Activated T-helper 2 cell treated with anti-CD3 and anti-CD28 coated beads, Interferon-gamma antibody, Interleukin-2, Interleukin-4, amounts not matched to agents 10 μg/mL and 5 μg/mL and 100 μg/mL, durations not matched to agents 14 hours and 24 hours and 36 hours (primary cell): ENCODE data around the gene MGAT4D. TPM values are rescaled to one million over a fixed set of nuclear protein-coding genes. Genes with fewer than 3 reads are reported as not detected.
"Not testable (repeated sequence)": the region's sequence is repeated elsewhere in the genome, so short reads cannot be mapped to it uniquely, and the experiment has no call there.

Source experiments
- DNase-seq: peaks from one replicate; pipeline ENCODE4 v3.0.0; 2021; ENCODE audit warnings: low spot score
- H3K27ac Mint-ChIP-seq: one replicate; pipeline ENCODE4 v1.8.0; 2021; ENCODE audit warnings: mixed read lengths
- H3K27me3 Mint-ChIP-seq: one replicate; pipeline ENCODE4 v1.8.0; 2021; ENCODE audit warnings: low read depth, mixed read lengths
- H3K36me3 Mint-ChIP-seq: one replicate; pipeline ENCODE4 v1.8.0; 2021; ENCODE audit warnings: low read depth, mixed read lengths
- H3K4me1 Mint-ChIP-seq: one replicate; pipeline ENCODE4 v1.8.0; 2021; ENCODE audit warnings: low read depth, mixed read lengths
- H3K4me3 Mint-ChIP-seq: one replicate; pipeline ENCODE4 v1.8.0; 2021; ENCODE audit warnings: low read depth, mild to moderate bottlenecking, moderate library complexity, mixed read lengths
- H3K9me3 Mint-ChIP-seq: one replicate; pipeline ENCODE4 v1.8.0; 2021; ENCODE audit warnings: mixed read lengths
- intact Hi-C: fragments of 100-400 bp; cut with micrococcal nuclease; formaldehyde crosslinking; loops from one replicate; pipeline ENCODE4 v1.15.1; 2023
- total RNA-seq: library from RNA; stranded (reverse); gene quantifications from 2 replicates; pipeline ENCODE4 v1.2.3, GENCODE V29; 2022

Gene MGAT4D
- total RNA-seq, 1 donor from 2014 or later: not detected

DNA sequence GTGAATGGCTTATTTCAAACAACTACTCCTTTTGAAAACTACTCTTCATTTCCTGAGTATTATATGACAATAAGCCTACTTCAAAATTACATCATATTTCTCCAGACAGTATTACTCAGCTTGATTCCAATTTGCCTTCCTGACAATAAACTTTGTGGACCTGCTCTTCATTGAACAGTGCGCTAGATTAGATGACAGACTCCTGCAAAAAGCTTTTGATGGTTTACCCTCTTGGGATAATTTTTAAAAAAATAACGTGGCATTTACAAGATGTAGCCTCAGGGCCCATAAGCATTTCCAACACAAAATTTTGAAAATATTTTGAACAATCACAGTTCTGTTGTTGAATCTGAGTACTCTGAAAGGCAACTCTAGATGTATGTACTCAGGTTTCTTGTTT, 25.9 kb downstream of the MGAT4D start:
- Mint-ChIP-seq H3K36me3 (no peaks in the 10 kb centered on the region), H3K9me3 (no peaks in the 10 kb centered on the region), H3K27ac (no peak overlapping the region), H3K4me1 (no peaks in the 10 kb centered on the region), H3K27me3 (peaks cover 22% of the 10 kb centered on the region), H3K4me3 (no peak overlapping the region)
- no peak for DNase-seq
- intact Hi-C loops: no loop called here

DNA sequence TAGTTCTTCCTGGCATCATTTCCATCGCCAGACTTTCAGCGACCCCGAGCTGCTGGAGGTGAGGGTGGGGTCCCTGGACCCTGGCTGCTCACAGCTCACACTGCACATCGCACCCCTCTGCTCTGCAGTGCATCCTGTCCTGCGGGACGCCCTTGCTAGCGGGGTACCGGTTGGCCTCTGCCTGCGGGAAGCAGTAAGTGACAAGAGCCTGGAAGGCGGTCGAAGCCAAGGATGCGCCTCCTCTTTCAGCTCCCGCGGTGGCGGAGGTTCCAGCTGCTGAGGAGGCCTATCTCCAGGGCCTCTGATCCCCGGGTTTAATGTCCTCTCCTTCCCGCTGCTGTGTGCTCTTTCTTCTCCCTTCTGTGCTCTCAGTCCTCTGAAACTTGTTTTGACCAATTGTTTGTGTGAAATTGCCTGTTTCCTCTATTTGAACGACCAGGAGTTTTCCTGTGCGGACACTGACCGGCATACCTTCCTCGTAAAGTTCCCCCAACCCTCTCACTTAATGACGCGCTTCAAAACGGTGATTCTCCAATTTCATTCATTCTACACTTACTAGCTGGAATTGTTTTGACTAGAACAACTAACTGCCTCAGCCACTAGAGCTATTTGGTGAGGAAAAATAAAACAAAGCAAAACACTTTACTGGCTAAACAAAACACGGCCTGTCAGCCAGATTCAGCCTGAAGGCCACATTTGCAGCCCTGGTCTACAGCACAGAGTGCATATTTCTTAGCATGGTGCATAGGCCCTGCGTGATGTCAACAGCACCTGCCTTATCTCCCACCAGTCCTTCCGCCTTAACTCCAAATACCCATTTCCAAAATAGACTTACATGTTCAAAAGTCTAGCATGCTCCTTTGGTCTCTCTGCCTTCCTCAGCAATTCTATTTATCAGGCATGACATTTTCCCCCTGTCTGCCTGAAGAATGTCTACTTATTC, 28.0 kb downstream of the MGAT4D start:
- no peak overlapping the region for H3K4me3 Mint-ChIP-seq
- H3K27me3 Mint-ChIP-seq: peaks cover 31% of the 10 kb centered on the region
- H3K4me1 Mint-ChIP-seq: no peaks in the 10 kb centered on the region
- H3K9me3 Mint-ChIP-seq: no peaks in the 10 kb centered on the region
- intact Hi-C loops: no loop called here
- no peak for DNase-seq
- no peaks in the 10 kb centered on the region for H3K36me3 Mint-ChIP-seq
- H3K27ac Mint-ChIP-seq: no peak overlapping the region

DNA sequence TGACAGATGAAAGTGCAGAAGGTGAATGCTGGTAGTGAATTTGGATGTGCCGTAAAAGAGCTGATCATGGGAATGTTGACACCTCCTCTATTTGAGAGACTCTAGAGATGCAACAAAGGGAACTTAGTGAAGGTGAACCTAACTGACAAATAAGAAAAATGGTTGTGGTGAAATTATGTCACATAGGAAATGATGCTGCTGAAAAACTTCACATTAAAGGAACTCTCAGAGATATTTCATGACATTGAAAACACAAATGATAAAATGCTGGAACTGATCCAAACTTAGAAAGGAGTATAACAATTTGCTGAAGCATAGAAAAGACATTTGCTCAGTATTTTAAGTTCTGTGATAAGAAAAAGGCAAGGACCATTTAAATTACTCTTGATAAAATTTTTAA, 31.9 kb downstream of the MGAT4D start:
- DNase-seq: no peak
- peaks cover 28% of the 10 kb centered on the region for H3K27me3 Mint-ChIP-seq
- no peaks in the 10 kb centered on the region for H3K4me1 Mint-ChIP-seq
- no peaks in the 10 kb centered on the region for H3K9me3 Mint-ChIP-seq
- no peaks in the 10 kb centered on the region for H3K36me3 Mint-ChIP-seq
- H3K4me3 Mint-ChIP-seq: no peak overlapping the region
- intact Hi-C loops: no loop called here
- no peak overlapping the region for H3K27ac Mint-ChIP-seq

DNA sequence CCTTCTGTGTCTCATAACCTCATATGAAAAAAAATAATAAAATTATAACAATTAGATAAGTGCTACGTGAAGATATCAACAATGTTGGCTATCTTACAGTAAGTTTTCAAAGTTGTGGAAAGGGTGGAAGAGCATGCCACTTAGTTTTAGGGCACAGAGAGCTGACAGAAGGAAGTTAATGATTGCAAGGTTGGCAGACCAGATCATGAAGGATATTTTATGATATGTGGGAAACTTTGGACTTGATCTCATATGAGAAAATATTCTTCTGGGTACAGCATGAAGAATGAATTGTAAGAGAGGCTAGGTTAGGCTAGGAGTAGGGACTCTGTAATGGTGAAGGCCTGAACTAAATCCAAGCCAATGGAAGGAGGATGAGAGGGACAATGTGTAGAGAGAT, 34.5 kb downstream of the MGAT4D start:
- DNase-seq: no peak
- Mint-ChIP-seq H3K9me3 (no peaks in the 10 kb centered on the region), H3K36me3 (no peaks in the 10 kb centered on the region), H3K27me3 (peaks cover 18% of the 10 kb centered on the region), H3K27ac (no peak overlapping the region), H3K4me1 (no peaks in the 10 kb centered on the region), H3K4me3 (no peak overlapping the region)
- intact Hi-C loops: no loop called here

DNA sequence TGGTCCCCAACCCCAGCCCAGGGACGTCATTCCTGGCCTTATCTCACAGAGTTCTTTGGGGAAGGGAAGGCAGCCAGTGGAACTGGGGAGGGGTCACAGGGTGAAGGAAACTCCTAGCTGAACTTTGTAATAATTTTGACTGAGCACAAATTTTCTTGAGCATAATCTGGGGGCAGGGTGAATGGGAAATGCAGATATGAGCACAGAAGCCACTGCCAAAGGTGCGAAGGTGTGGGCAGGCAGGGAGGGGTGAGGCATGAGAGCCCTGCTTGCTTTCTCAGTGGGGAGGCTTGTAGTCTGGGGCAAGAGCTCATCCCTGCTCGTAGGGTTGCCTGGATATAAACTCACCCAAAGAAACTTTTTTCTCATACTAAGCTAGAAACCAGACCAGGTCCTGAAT, 34.9 kb downstream of the MGAT4D start:
- H3K9me3 Mint-ChIP-seq: no peaks in the 10 kb centered on the region
- no peak overlapping the region for H3K4me3 Mint-ChIP-seq
- H3K27ac Mint-ChIP-seq: no peak overlapping the region
- DNase-seq: no peak
- H3K4me1 Mint-ChIP-seq: no peaks in the 10 kb centered on the region
- H3K36me3 Mint-ChIP-seq: no peaks in the 10 kb centered on the region
- H3K27me3 Mint-ChIP-seq: peaks cover 19% of the 10 kb centered on the region
- intact Hi-C loops: no loop called here

DNA sequence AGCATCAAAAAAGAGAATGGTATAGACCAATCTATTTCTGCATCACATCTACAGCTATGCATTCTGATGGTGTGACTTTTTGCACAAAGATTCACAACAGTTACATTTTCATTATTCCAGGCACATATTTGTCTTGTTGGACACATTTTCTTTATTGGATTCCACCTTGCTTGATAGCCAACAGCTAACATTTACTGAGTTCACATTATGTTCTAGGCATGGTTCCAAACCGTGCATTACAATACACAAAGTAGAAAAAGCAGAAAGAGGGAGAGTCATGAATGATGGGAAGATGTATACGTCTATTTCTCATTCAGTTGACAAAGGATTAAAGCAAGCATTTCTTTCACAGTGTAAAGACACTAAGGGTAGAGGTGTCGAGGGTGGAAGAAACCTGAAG, 47.7 kb downstream of the MGAT4D start:
- Mint-ChIP-seq H3K4me1 (no peaks in the 10 kb centered on the region), H3K4me3 (no peak overlapping the region), H3K9me3 (no peaks in the 10 kb centered on the region), H3K27me3 (peaks cover 33% of the 10 kb centered on the region), H3K36me3 (no peaks in the 10 kb centered on the region), H3K27ac (no peak overlapping the region)
- no peak for DNase-seq
- intact Hi-C loops: no loop called here

- Mint-ChIP-seq H3K27me3 (peaks cover 26% of the 10 kb centered on the region), H3K36me3 (no peaks in the 10 kb centered on the region), H3K9me3 (no peaks in the 10 kb centered on the region), H3K4me3 (no peak overlapping the region), H3K27ac (no peak overlapping the region), H3K4me1 (no peaks in the 10 kb centered on the region)
- intact Hi-C loops: no loop called here
- no peak for DNase-seq
Measured at GRCh38 chr4:140448830-140449229, 49.3 kb downstream of the MGAT4D start.

DNA sequence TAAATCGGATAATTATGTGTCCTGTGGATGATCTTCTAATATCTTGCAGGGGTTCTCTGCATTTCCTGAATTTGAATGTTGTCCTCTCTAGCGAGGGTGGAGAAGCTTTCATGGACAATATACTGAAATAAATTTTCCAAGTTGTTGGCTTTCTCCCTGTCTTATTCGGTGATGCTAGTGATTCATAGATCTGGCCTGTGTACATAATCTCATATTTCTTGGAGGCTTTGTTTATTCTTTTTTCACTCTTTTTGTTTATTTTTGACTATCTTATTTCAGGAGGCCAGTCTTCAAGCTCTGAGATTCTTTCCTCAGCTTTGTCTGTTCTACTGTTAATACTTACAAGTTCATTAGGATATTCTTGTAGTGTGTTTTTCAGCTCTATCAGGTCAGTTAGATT, 49.9 kb downstream of the MGAT4D start:
- Mint-ChIP-seq H3K9me3 (no peaks in the 10 kb centered on the region), H3K4me1 (no peaks in the 10 kb centered on the region), H3K27ac (no peak overlapping the region), H3K36me3 (no peaks in the 10 kb centered on the region), H3K27me3 (peaks cover 23% of the 10 kb centered on the region), H3K4me3 (no peak overlapping the region)
- intact Hi-C loops: no loop called here
- no peak for DNase-seq

DNA sequence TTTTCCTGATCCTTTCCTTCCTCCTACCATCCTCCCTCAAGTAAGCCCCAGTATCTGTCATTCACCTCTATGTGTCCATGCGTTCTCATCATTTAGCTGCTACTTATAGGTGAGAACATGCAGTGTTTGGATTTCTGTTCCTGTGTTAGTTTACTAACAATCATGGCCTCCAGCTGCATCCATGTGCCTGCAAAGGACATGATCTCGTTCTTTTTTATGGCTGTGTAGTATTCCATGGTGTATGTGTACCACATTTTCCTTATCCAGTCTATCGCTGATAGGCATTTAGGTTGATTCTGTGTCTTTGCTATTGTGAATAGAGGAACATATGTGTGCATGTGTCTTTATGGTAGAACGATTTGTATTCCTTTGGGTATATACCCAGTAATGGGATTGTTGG, 53.7 kb downstream of the MGAT4D start:
- H3K4me3 Mint-ChIP-seq, H3K9me3 Mint-ChIP-seq, intact Hi-C loops, H3K27ac Mint-ChIP-seq, H3K4me1 Mint-ChIP-seq, H3K36me3 Mint-ChIP-seq, DNase-seq: not testable (repeated sequence)
- peaks cover 23% of the 10 kb centered on the region for H3K27me3 Mint-ChIP-seq

GRCh38 chr4:140439644-140440142, 58.4 kb downstream of the MGAT4D start:
- Mint-ChIP-seq H3K27ac (no peak overlapping the region), H3K36me3 (no peaks in the 10 kb centered on the region), H3K27me3 (peaks cover 24% of the 10 kb centered on the region), H3K4me1 (no peaks in the 10 kb centered on the region), H3K9me3 (no peaks in the 10 kb centered on the region), H3K4me3 (no peak overlapping the region)
- intact Hi-C loops: no loop called here
- DNase-seq: no peak

DNA sequence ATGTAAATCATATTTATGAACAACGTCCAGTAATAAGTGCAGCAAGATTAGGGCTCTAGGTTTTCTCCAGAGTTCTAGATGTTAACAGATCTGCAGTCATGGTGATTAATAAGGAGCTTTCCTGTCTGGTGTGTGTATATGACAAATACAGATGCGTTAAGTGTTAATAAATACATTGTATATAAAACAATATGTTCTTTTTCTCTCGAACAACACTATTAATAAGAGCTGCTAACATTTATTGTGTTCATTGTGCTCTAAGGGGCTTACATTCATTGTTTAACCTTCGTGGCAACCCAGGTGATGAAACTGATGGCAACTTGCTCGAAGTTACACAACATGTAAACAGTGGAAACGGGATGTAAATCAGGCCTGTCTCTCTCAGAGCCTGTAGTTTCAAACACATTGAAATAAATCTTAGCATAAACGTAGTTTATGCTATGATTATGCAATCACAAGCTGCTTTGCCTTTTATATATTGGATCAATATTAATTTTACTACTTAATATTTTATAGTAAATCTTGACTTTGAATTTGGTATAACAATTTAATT, 70.1 kb downstream of the MGAT4D start:
- Mint-ChIP-seq H3K36me3 (no peaks in the 10 kb centered on the region), H3K27ac (no peak overlapping the region), H3K9me3 (no peaks in the 10 kb centered on the region), H3K4me3 (peak overlapping the region; percentile 81), H3K4me1 (peaks cover 11% of the 10 kb centered on the region), H3K27me3 (peaks cover 56% of the 10 kb centered on the region)
- DNase-seq: no peak
- intact Hi-C loops: no loop called here

DNA sequence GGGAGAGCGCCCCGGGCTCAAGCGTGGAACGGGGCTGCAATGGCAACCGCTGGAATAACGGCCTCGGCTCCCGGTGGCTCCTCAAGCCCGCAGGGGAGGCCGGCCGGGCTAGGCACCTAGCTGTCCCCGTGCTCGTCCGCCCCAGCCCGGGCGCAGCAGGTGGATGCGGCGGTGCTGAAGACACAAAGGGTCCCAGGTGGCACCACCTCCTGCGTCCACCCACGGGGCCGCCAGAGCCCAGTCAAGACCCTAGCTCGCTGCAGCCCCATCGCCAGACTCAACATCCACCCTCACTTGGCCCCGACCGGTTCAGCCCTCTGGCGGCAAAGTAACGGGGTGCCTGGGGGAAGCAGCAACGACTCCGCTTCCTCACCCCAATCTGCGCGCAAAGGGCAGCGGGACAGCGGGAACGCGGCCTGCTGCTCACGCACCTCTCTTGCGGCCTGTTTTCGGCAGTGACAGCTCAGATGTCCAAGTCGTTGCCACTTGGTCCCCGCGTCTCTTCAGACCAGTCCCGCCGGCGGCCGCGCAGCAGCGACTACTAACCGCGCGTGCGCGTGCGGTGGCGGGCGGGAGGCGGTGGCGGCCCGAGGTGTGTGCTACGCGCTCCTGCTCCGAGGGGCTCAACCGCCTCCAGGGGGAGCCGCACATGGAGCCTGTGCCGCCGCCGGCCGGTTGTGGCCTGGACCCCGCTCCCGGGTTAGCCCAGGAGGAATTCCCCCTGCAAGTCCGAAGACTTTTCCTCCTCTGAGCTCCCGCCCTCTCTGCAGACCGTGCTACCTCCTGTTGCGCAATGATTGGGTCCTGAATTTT, 70.8 kb downstream of the MGAT4D start, which contains the start of gene CLGN:
Gene CLGN (minus strand): TSS at position 543 of the 813 bp plus-strand sequence. CDS start 14,570 bp downstream, outside the sequence.
- H3K4me3 Mint-ChIP-seq: peak within 1 kb of the TSS; percentile 81
- peak; percentile 49 for DNase-seq
- no peaks in the 10 kb centered on the region for H3K9me3 Mint-ChIP-seq
- H3K4me1 Mint-ChIP-seq: peaks cover 11% of the 10 kb centered on the region
- intact Hi-C loops: no loop called here
- no peak within 1 kb of the TSS for H3K27ac Mint-ChIP-seq
- peaks cover 60% of the 10 kb centered on the region for H3K27me3 Mint-ChIP-seq
- no peaks in the 10 kb centered on the region for H3K36me3 Mint-ChIP-seq
